ENCODE measurements around the gene PLEKHA7. TPM values are rescaled to one million over a fixed set of nuclear protein-coding genes. Genes with fewer than 3 reads are reported as not detected.

Gene PLEKHA7
- total and polyA plus RNA-seq, 2 of the 4 experiments (the other 2 are of a cell fraction), result 0.12 TPM; not detected in 1

GRCh38 chr11:16839821-16840220, 174.4 kb downstream of the PLEKHA7 start:
- Histone ChIP-seq H3K9ac (ENCODE audit: low read depth, low read length) (no peak overlapping the region), H3K4me1 (ENCODE audit: control insufficient read depth, insufficient read depth, low read length) (no peaks in the 10 kb centered on the region), H2AFZ (replicated peaks; ENCODE audit: low read length, poor library complexity) (no peak overlapping the region), H4K8ac (ENCODE audit: low read depth in 2 of 2, low read length in 2 of 2) (no peak overlapping the region), H2BK20ac (ENCODE audit: low read depth, low read length) (no peak overlapping the region), H4K5ac (ENCODE audit: low read depth, low read length) (no peak overlapping the region), H3K27me3 (ENCODE audit: control insufficient read depth, insufficient read depth, low read length) (peaks cover 4% of the 10 kb centered on the region), H3K23ac (ENCODE audit: low read depth, low read length) (no peak overlapping the region), H3K9me1 (ENCODE audit: insufficient read depth, low read length) (no peaks in the 10 kb centered on the region), H3K18ac (ENCODE audit: low read depth, low read length) (no peak overlapping the region), H2AK9ac (replicated peaks; ENCODE audit: low read depth, low read length, poor library complexity) (no peak overlapping the region), H3K14ac (replicated peaks; ENCODE audit: low read depth, low read length) (no peak overlapping the region), H2BK120ac (ENCODE audit: low read depth, low read length) (no peak overlapping the region), H3K36me3 (ENCODE audit: control insufficient read depth, insufficient read depth, low read length) (no peaks in the 10 kb centered on the region), H2BK15ac (ENCODE audit: low read depth, low read length) (no peak overlapping the region), H4K20me1 (ENCODE audit: insufficient read depth, low read length) (no peaks in the 10 kb centered on the region), H3K56ac (ENCODE audit: extremely low read depth, insufficient read depth, low read length) (no peak overlapping the region), H2AK5ac (ENCODE audit: low read depth, low read length) (no peak overlapping the region), H3K4ac (ENCODE audit: low read depth, low read length) (no peak overlapping the region), H3K79me1 (ENCODE audit: low read depth in 1 of 2, low read length in 2 of 2) (no peaks in the 10 kb centered on the region), H3K27ac (ENCODE audit: insufficient read depth, low read length) (no peak overlapping the region), H3K4me2 (ENCODE audit: low read depth, low read length) (no peak overlapping the region), H2BK5ac (ENCODE audit: low read depth, low read length, poor library complexity, severe bottlenecking) (no peak overlapping the region), H3K4me3 (ENCODE audit: insufficient read depth, low read depth, low read length) (no peak overlapping the region), H3K9me3 (ENCODE audit: control insufficient read depth, insufficient read depth, low read length) (no peaks in the 10 kb centered on the region), H4K91ac (ENCODE audit: insufficient read depth, low read depth, low read length) (no peak overlapping the region)
- CTCF ChIA-PET, result no interaction called here
- WGBS, 2 experiments (ENCODE audit: extremely low coverage in 2 of 2, insufficient read length in 1 of 2), result no CpG with 5 or more reads among the region's 3 CpGs
- TF ChIP-seq MAZ (IDR thresholded peaks at IDR 0.05; ENCODE audit: borderline replicate concordance, low read depth, low read length) (no peak), USF2 (IDR thresholded peaks at IDR 0.05; ENCODE audit: low read depth, low read length) (no peak), CEBPB (IDR thresholded peaks at IDR 0.05; ENCODE audit: low read depth, low read length) (no peak)
- in situ Hi-C loops (cut with MboI; ENCODE audit: low sequenced_read_pairs), result no loop called here
- no peak for DNase-seq
- no peak for ATAC-seq (ENCODE audit: low read depth)
- BruUV-seq (replicated peaks), result no TSS peak
- intact Hi-C loops (cut with micrococcal nuclease), result no loop called here
- POLR2A ChIA-PET (ENCODE audit: unreplicated experiment), result no interaction called here
- dilution Hi-C loops (cut with HindIII; ENCODE audit: low sequenced_read_pairs, unreplicated experiment), result no loop called here
